ENCODE data around the gene CLCN7.

DNA sequence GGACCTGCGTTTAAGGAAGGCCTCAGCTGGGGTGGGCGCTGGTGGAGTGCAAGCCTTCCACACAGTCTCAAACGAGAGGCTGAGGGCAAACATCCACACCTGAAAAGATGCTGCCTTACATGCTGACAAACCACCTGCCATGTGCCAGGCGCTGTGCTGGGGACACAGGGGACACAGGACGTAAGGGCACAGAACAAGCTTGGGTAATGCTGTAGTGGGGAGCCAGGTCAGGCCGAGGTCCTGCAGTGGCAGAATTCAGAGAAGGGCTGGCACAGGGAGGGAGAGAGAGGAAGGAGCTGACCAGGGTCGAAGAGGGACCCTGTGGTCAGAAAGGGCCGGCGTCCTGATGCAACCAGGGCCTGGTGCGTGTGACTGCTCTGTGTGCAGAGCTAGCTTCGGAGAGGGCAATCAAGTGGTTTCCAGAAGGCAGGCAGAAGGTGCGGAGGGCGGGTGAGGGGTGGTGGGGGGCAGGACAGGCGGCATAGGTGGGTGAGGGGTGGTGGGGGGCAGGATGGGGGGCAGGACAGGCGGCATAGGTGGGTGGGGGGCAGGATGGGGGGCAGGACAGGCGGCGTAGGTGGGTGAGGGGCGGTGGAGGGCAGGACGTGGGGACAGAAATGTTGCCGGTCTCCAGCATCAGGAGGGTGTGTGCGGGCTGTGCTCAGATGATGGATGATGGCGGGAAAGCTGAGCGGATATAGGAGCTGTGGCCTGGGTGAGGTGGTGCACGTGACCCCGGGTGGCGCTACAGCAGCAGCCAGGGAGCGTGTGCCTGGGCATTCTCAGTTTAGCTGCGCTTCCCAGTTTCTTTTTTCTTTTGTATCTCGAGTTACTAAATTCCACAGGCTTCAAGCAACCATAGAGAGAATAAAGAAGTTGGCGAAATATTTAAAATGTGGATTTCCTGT is 37.1 kb upstream of the CLCN7 start:
- TF ChIP-seq, protein P1, sequence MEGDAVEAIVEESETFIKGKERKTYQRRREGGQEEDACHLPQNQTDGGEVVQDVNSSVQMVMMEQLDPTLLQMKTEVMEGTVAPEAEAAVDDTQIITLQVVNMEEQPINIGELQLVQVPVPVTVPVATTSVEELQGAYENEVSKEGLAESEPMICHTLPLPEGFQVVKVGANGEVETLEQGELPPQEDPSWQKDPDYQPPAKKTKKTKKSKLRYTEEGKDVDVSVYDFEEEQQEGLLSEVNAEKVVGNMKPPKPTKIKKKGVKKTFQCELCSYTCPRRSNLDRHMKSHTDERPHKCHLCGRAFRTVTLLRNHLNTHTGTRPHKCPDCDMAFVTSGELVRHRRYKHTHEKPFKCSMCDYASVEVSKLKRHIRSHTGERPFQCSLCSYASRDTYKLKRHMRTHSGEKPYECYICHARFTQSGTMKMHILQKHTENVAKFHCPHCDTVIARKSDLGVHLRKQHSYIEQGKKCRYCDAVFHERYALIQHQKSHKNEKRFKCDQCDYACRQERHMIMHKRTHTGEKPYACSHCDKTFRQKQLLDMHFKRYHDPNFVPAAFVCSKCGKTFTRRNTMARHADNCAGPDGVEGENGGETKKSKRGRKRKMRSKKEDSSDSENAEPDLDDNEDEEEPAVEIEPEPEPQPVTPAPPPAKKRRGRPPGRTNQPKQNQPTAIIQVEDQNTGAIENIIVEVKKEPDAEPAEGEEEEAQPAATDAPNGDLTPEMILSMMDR (IDR thresholded peaks at IDR 0.05): no peak
- no peak for TF ChIP-seq POLR2A (IDR thresholded peaks at IDR 0.05)

Data from uterus (tissue), 2 donors.